B cell (primary cell): ENCODE data around the gene PGS1. TPM values are rescaled to one million over a fixed set of nuclear protein-coding genes. Genes with fewer than 3 reads are reported as not detected.

Source experiments
- ATAC-seq: fragments of 200-7000 bp; cut with Tn5 transposase; one replicate; pipeline ENCODE4 v1.10.0; 2021; ENCODE audit warnings: low read depth, mild to moderate bottlenecking, moderate number of reproducible peaks, moderate library complexity
- CTCF ChIA-PET: fragments of 350-600 bp; sonication (Branson Sonifier 250); formaldehyde crosslinking; loops from one replicate; lab custom pipeline; 2021; ENCODE audit warnings: antibody characterized with exemption, inconsistent platforms; lab: Charles Lee
- POLR2A ChIA-PET: fragments of 350-600 bp; sonication (Branson Sonifier 250); formaldehyde crosslinking; loops from one replicate; lab custom pipeline; 2021; ENCODE audit warnings: antibody characterized with exemption; lab: Charles Lee
- DNase-seq: peaks from one replicate; pipeline ENCODE4 v3.0.0; 2013
- H2AFZ ChIP-seq: 2 replicates; pipeline ENCODE4 v1.6.1; 2012; ENCODE audit warnings: mild to moderate bottlenecking, low read depth, low read length; ENCODE audit not compliant: insufficient read depth, poor library complexity, severe bottlenecking
- H3K27ac ChIP-seq, 2 donors: 1 replicate in 1 of 2; 2 replicates in 1 of 2; pipeline ENCODE4 v1.5.1; 2012 to 2013; ENCODE audit warnings: low read length in 2 of 2, mild to moderate bottlenecking in 2 of 2, moderate library complexity in 1 of 2
- H3K27me3 ChIP-seq, 4 experiments: fragments of 200-600 bp in 1 of 4; sonication (generic) in 1 of 4; replicated peaks in 1 of 4; 1 replicate in 2 of 4; 2 replicates in 2 of 4; pipeline versions ENCODE4 v1.6.1 to v1.7.0; 2013 to 2016; ENCODE audit warnings: low read length in 3 of 4, mild to moderate bottlenecking in 2 of 4, mixed read lengths in 1 of 4, moderate library complexity in 1 of 4; ENCODE audit not compliant: insufficient read depth in 4 of 4, control insufficient read depth in 3 of 4; ENCODE audit errors: control extremely low read depth in 1 of 4
- H3K36me3 ChIP-seq, 2 experiments: replicated peaks in 1 of 2; 1 replicate in 1 of 2; 2 replicates in 1 of 2; pipeline versions ENCODE4 v1.6.1 to v1.7.1; 2013; ENCODE audit warnings: low read length in 1 of 2; ENCODE audit not compliant: insufficient read depth in 2 of 2, control insufficient read depth in 1 of 2; ENCODE audit errors: control extremely low read depth in 1 of 2, extremely low read depth in 1 of 2
- H3K4me1 ChIP-seq, 2 donors: fragments of 200-600 bp in 1 of 2; sonication (generic) in 1 of 2; 1 replicate in 1 of 2; 2 replicates in 1 of 2; pipeline versions ENCODE4 v1.5.1 to v1.6.1; 2013 to 2017; ENCODE audit warnings: low read length in 2 of 2; ENCODE audit not compliant: control insufficient read depth in 2 of 2, insufficient read depth in 2 of 2
- H3K4me2 ChIP-seq: replicated peaks from 2 replicates; pipeline ENCODE3; 2012; ENCODE audit warnings: mild to moderate bottlenecking, low read depth, low read length; ENCODE audit not compliant: poor library complexity, severe bottlenecking
- H3K4me3 ChIP-seq, 5 experiments: fragments of 200-600 bp in 1 of 5; sonication (generic) in 1 of 5; 1 replicate in 3 of 5; 2 replicates in 2 of 5; pipeline versions ENCODE4 v1.5.1 to v1.7.0; 2011 to 2016; ENCODE audit warnings: low read length in 4 of 5, mild to moderate bottlenecking in 4 of 5, low read depth in 2 of 5, control low read depth in 1 of 5, moderate library complexity in 1 of 5; ENCODE audit not compliant: insufficient read depth in 1 of 5; ENCODE audit errors: control extremely low read depth in 1 of 5, extremely low read depth in 1 of 5
- H3K79me2 ChIP-seq: fragments of 200-600 bp; sonication (generic); one replicate; pipeline ENCODE4 v1.6.0; 2016; ENCODE audit warnings: low read length; ENCODE audit not compliant: control insufficient read depth, insufficient read depth
- H3K9ac ChIP-seq: fragments of 200-600 bp; sonication (generic); 2 replicates; pipeline ENCODE4 v1.6.1; 2017; ENCODE audit warnings: mild to moderate bottlenecking, low read length, moderate library complexity
- H3K9me3 ChIP-seq, 3 donors: one replicate each; pipeline versions ENCODE4 v1.6.1 to v1.7.1; 2013; ENCODE audit warnings: low read length in 2 of 3; ENCODE audit not compliant: control insufficient read depth in 2 of 3, insufficient read depth in 1 of 3; ENCODE audit errors: control extremely low read depth in 1 of 3
- H4K20me1 ChIP-seq: 2 replicates; pipeline ENCODE4 v1.6.0; 2012; ENCODE audit warnings: mild to moderate bottlenecking, low read length; ENCODE audit not compliant: insufficient read depth, control insufficient read depth, poor library complexity, severe bottlenecking
- H3K27ac Mint-ChIP-seq: one replicate; pipeline ENCODE4 v1.8.0; 2021; ENCODE audit warnings: mixed read lengths
- H3K27me3 Mint-ChIP-seq: one replicate; pipeline ENCODE4 v1.8.0; 2021; ENCODE audit warnings: mixed read lengths
- H3K4me1 Mint-ChIP-seq: one replicate; pipeline ENCODE4 v1.8.0; 2021; ENCODE audit warnings: mixed read lengths
- H3K4me3 Mint-ChIP-seq: one replicate; pipeline ENCODE4 v1.8.0; 2021; ENCODE audit warnings: mixed read lengths
- H3K9me3 Mint-ChIP-seq: one replicate; pipeline ENCODE4 v1.8.0; 2022; ENCODE audit warnings: mixed read lengths; ENCODE audit not compliant: insufficient read depth
- EZH2 ChIP-seq: IDR thresholded peaks from 2 replicates; pipeline ENCODE4 v1.6.1; 2012; ENCODE audit warnings: borderline replicate concordance, low read depth, mild to moderate bottlenecking, moderate library complexity, low read length; ENCODE audit not compliant: insufficient read depth, poor library complexity, severe bottlenecking
- WGBS: methylation state at CpG from one replicate; pipeline ENCODE4 v1.1.5; 2013; ENCODE audit warnings: missing lambda C conversion rate; ENCODE audit not compliant: insufficient coverage; 5-methylcytosine and 5-hydroxymethylcytosine counted together
- intact Hi-C: fragments of 100-400 bp; cut with micrococcal nuclease; formaldehyde crosslinking; loops from one replicate; pipeline ENCODE4 v1.10.0; 2022
- polyA plus RNA-seq: library from polyadenylated mRNA; depleted of rRNA; stranded (reverse); fragments of >200 nt; gene quantifications from 2 replicates; pipeline ENCODE4 v1.2.3, GENCODE V29; 2012
- total RNA-seq, 2 donors: library from RNA; stranded (reverse); fragments of 120-200 nt in 1 of 2; gene quantifications; 1 replicate in 1 of 2; 2 replicates in 1 of 2; pipeline versions ENCODE4 v1.2.3 to v1.2.4, GENCODE V29; 2013 to 2022
- TF ChIP-seq, protein P1 (sequence below): fragments of 200-600 bp; IDR thresholded peaks from one replicate; pipeline ENCODE4 v1.8.0; 2022; ENCODE audit warnings: antibody characterized with exemption, mild to moderate bottlenecking

Gene PGS1
- total and polyA plus RNA-seq, 2 donors (not counting 1 experiment from before 2014, with no cell fraction given) = 85.1 to 88.3 TPM

DNA sequence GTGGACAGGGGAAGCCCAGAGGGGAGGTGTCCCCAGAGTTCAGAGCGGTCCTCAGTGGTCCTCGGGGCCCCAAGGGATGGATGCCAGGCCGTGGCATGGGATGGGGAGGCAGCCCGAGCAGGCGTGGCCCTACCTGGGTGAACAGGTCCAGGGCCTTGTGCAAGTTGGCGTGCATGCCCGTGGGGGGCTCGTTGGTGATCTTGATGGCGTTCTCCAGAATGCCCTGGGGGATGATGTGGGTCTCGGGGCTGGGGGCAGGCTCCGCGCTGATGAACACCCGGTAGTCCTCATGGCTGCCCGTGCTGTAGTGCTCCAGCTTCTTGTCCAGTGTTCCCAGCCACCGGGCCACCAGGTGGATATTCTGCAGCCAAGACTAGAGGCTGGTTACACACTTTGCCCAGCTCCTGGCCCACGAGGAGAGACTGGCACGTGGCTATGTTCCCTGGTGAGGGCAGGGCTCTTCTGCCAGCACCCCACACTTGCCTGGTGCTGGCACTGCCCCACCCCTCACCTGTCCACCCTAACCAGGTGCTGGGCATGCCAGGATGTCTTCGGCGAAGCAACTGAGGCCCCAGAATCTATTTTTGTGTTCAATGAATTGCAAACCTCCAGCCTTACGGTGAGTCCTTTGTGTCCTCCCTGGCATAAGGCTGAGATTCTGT lies 59.2 kb downstream of the PGS1 start:
- ATAC-seq = peak; percentile 28
- H3K4me3 Mint-ChIP-seq = no peak overlapping the region
- peaks cover 3% of the 10 kb centered on the region for H3K27me3 Mint-ChIP-seq
- no peak overlapping the region for H2AFZ ChIP-seq
- ChIA-PET CTCF (interaction anchor here (0.9 kb wide), 1 partner anchor 15 kb away, joined by 4 read pairs; no protein-coding TSS in a partner anchor), POLR2A (no interaction called here)
- H3K4me3 ChIP-seq = no peak overlapping the region
- no peaks in the 10 kb centered on the region for H4K20me1 ChIP-seq
- no peak overlapping the region for H3K27ac ChIP-seq
- peaks cover 0 to 6% (median 0%) of the 10 kb centered on the region in 4 experiments for H3K27me3 ChIP-seq
- H3K4me1 ChIP-seq = no peaks in the 10 kb centered on the region
- intact Hi-C loops = no loop called here
- no peaks in the 10 kb centered on the region for H3K9me3 Mint-ChIP-seq
- no peak for TF ChIP-seq EZH2
- TF ChIP-seq, protein P1, sequence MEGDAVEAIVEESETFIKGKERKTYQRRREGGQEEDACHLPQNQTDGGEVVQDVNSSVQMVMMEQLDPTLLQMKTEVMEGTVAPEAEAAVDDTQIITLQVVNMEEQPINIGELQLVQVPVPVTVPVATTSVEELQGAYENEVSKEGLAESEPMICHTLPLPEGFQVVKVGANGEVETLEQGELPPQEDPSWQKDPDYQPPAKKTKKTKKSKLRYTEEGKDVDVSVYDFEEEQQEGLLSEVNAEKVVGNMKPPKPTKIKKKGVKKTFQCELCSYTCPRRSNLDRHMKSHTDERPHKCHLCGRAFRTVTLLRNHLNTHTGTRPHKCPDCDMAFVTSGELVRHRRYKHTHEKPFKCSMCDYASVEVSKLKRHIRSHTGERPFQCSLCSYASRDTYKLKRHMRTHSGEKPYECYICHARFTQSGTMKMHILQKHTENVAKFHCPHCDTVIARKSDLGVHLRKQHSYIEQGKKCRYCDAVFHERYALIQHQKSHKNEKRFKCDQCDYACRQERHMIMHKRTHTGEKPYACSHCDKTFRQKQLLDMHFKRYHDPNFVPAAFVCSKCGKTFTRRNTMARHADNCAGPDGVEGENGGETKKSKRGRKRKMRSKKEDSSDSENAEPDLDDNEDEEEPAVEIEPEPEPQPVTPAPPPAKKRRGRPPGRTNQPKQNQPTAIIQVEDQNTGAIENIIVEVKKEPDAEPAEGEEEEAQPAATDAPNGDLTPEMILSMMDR = no peak
- H3K79me2 ChIP-seq = no peaks in the 10 kb centered on the region
- H3K9me3 ChIP-seq = peaks cover 0 to 9% (median 0%) of the 10 kb centered on the region in 3 donors
- H3K36me3 ChIP-seq = no peaks in the 10 kb centered on the region
- no peak overlapping the region for H3K9ac ChIP-seq
- 72% methylated on average over 20 of the region's 20 CpGs for WGBS
- H3K27ac Mint-ChIP-seq = peak overlapping the region; percentile 37
- no peak for DNase-seq
- peaks cover 2% of the 10 kb centered on the region for H3K4me1 Mint-ChIP-seq
- H3K4me2 ChIP-seq = no peak overlapping the region

DNA sequence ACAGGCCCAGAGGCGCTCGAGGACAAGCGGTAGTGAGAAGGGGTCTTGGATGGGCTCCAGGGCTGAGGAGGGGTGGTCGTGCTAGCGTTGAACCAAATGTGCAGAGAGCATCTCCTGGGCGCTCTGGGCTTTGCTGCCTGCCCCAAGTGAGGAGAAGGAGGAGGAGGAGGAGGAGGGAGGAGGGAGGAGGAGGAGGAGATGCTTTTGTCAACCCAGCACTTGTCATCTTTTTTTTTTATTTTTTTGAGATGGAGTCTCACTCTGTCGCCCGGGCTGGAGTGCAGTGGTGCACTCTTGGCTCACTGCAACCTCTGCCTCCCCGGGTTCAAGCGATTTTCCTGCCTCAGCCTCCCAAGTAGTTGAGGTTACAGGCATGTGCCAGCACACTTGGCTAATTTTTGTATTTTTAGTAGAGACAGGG lies 59.8 kb downstream of the PGS1 start:
- H2AFZ ChIP-seq = no peak overlapping the region
- Mint-ChIP-seq H3K4me1 (peaks cover 2% of the 10 kb centered on the region), H3K27me3 (peaks cover 8% of the 10 kb centered on the region), H3K9me3 (no peaks in the 10 kb centered on the region), H3K27ac (no peak overlapping the region), H3K4me3 (no peak overlapping the region)
- no peak overlapping the region for H3K4me2 ChIP-seq
- no peaks in the 10 kb centered on the region for H4K20me1 ChIP-seq
- H3K36me3 ChIP-seq = no peaks in the 10 kb centered on the region
- H3K27ac ChIP-seq = no peak overlapping the region
- CTCF ChIA-PET = no interaction called here
- DNase-seq (no peak), ATAC-seq (no peak)
- intact Hi-C loops = no loop called here
- TF ChIP-seq, protein P1 = no peak
- no peak for TF ChIP-seq EZH2
- peaks cover 0 to 9% (median 0%) of the 10 kb centered on the region in 3 donors for H3K9me3 ChIP-seq
- H3K27me3 ChIP-seq = peaks cover 0 to 6% (median 0%) of the 10 kb centered on the region in 4 experiments
- POLR2A ChIA-PET = no interaction called here
- 95% methylated on average over 4 of the region's 10 CpGs for WGBS
- no peak overlapping the region for H3K4me3 ChIP-seq
- H3K4me1 ChIP-seq = no peaks in the 10 kb centered on the region
- H3K9ac ChIP-seq = no peak overlapping the region
- H3K79me2 ChIP-seq = no peaks in the 10 kb centered on the region
